Measurements from ENCODE around the gene TTC13.

TTC13 gene

DNA sequence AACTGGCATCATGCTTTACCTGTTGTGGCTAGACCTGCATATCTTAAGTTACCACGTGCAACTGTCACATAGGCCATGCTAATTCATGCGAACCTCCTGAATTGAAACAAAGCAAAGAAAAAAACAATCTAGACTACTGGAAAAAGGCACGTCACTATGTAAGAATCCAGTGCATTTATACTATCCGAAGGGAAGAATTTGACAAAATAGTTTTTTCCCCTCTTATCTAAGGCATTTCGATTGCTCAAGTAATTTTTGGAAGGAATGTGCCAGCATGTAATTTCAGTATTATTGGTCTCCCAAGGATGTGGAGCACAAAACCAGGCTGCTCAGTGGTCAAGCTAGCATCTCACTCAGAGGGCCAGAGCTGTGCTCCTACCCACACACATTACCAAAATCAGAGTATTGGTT is 78.8 kb downstream of the TTC13 start:
- TF ChIP-seq, protein P1, sequence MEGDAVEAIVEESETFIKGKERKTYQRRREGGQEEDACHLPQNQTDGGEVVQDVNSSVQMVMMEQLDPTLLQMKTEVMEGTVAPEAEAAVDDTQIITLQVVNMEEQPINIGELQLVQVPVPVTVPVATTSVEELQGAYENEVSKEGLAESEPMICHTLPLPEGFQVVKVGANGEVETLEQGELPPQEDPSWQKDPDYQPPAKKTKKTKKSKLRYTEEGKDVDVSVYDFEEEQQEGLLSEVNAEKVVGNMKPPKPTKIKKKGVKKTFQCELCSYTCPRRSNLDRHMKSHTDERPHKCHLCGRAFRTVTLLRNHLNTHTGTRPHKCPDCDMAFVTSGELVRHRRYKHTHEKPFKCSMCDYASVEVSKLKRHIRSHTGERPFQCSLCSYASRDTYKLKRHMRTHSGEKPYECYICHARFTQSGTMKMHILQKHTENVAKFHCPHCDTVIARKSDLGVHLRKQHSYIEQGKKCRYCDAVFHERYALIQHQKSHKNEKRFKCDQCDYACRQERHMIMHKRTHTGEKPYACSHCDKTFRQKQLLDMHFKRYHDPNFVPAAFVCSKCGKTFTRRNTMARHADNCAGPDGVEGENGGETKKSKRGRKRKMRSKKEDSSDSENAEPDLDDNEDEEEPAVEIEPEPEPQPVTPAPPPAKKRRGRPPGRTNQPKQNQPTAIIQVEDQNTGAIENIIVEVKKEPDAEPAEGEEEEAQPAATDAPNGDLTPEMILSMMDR (conservative IDR thresholded peaks at IDR 0.05; ENCODE audit: low read depth) = no peak
- H3K27ac ChIP-seq = no peak overlapping the region
- POLR2A ChIA-PET (ENCODE audit: low non-redundant PET) = no interaction called here
- CTCF ChIA-PET = no interaction called here
- DNase-seq (ENCODE audit: low spot score) = no peak

GRCh38 chr1:230898748-230899147 is 79.9 kb downstream of the TTC13 start:
- TF ChIP-seq, protein P1 (conservative IDR thresholded peaks at IDR 0.05; ENCODE audit: low read depth) = no peak
- no peak overlapping the region for H3K27ac ChIP-seq
- CTCF ChIA-PET = no interaction called here
- POLR2A ChIA-PET (ENCODE audit: low non-redundant PET) = no interaction called here
- no peak for DNase-seq (ENCODE audit: low spot score)

DNA sequence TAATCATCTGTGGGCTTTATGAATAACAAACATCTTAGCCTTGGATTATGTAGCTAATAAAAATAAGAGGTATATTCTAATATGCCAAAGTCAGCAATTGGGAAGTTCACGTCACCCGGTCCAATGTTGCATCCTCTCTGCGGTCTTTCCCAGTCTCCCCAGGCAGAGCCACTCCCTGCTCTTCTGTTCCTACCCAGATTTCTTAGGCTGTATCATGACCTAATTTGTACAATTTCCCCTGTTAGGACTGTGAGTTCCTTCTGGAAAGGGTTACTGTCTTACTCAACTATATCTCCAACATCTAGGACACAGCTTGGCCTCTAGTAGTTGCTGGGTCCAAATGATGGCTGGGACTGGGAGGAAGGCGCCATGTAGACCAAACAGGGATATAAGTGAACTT is 80.5 kb downstream of the TTC13 start:
- H3K27ac ChIP-seq = no peak overlapping the region
- DNase-seq (ENCODE audit: low spot score) = no peak
- TF ChIP-seq, protein P1 (conservative IDR thresholded peaks at IDR 0.05; ENCODE audit: low read depth) = no peak
- CTCF ChIA-PET = interaction anchor here (0.6 kb wide), 1 partner anchor 8 kb away, joined by 3 read pairs; no protein-coding TSS in a partner anchor
- POLR2A ChIA-PET (ENCODE audit: low non-redundant PET) = no interaction called here

DNA sequence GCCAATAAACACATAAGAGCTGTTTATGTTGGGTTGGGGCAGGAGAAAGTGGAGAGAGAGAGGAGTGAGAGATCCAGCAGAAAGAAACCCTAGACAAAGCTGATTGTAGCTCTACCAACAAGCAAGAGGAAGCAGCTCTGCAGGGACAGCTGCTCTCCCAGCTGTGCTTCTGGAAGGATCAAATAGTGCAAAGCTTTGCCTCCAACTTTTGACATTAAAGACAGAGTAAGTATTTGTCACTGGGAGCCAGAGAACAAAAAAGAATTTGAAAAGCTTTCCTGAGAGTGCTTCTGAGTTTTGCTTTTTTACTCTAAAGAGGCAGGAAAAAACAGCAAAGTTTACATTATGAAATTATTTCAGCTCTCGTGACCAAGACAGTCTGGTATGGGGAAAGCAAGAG is 81.9 kb downstream of the TTC13 start:
- ChIA-PET POLR2A (ENCODE audit: low non-redundant PET) (no interaction called here), CTCF (interaction anchor here (0.6 kb wide), 1 partner anchor 65 kb away, joined by 3 read pairs; no protein-coding TSS in a partner anchor)
- no peak for DNase-seq (ENCODE audit: low spot score)
- H3K27ac ChIP-seq = no peak overlapping the region
- TF ChIP-seq, protein P1 (conservative IDR thresholded peaks at IDR 0.05; ENCODE audit: low read depth) = no peak

DNA sequence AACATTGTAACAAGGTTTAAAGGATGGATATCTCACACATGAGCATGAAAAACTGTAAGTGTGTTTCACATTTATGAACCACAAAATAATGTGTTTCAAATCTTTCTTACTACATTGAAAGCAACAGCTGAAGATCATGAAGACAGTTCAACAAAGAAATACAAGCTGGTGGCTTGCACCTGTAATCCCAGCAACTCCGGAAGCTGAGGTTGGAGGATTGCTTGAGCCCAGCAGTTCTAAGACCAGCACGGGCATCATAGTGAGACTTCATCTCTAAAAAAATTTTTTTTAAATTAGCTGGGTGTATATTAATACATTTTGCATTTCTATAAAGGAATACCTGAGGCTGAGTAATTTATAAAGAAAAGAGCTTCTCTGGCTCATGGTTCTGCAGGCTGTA is 83.2 kb downstream of the TTC13 start:
- DNase-seq (ENCODE audit: low spot score) = no peak
- H3K27ac ChIP-seq = no peak overlapping the region
- ChIA-PET CTCF (interaction anchor here (0.6 to 0.7 kb wide), 3 partner anchors 20 to 323 kb away, joined by 3 to 5 read pairs (median 4); no protein-coding TSS in a partner anchor), POLR2A (ENCODE audit: low non-redundant PET) (no interaction called here)
- TF ChIP-seq, protein P1 (conservative IDR thresholded peaks at IDR 0.05; ENCODE audit: low read depth) = no peak

- no peak for DNase-seq (ENCODE audit: low spot score)
- no peak overlapping the region for H3K27ac ChIP-seq
- TF ChIP-seq, protein P1 (conservative IDR thresholded peaks at IDR 0.05; ENCODE audit: low read depth) = no peak
- ChIA-PET CTCF (no interaction called here), POLR2A (ENCODE audit: low non-redundant PET) (no interaction called here)
Observed at GRCh38 chr1:230894664-230895063, 84.0 kb downstream of the TTC13 start.

DNA sequence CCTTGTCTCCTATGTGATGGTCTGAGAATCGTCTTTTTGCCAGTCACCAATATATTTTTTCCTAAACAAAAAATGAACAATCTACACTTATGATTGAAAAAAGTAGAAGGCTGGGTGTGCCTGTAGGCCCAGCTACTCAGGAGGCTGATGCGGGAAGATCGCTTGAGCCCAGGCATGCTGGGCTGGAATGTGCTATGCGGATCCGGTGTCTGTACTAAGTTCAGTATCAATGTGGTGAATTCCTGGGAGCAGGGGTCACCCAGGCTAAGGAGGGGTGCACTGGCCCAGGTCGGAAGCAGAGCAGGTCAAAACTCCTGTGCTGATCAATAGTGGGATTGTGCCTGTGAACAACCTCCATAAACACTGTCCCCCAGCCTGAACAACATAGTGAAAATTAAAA is 84.6 kb downstream of the TTC13 start:
- ChIA-PET POLR2A (ENCODE audit: low non-redundant PET) (interaction anchor here (0.6 kb wide), 1 partner anchor 422 kb away, joined by 3 read pairs; no protein-coding TSS in a partner anchor), CTCF (no interaction called here)

More for the DNA sequence above, 84.6 kb downstream of the TTC13 start:
- no peak overlapping the region for H3K27ac ChIP-seq
- no peak for DNase-seq (ENCODE audit: low spot score)
- TF ChIP-seq, protein P1 (conservative IDR thresholded peaks at IDR 0.05; ENCODE audit: low read depth) = no peak
